Caco-2 (cell line): ENCODE data around the gene CNOT6. TPM values are rescaled to one million over a fixed set of nuclear protein-coding genes. Genes with fewer than 3 reads are reported as not detected.

Source experiments
- BruUV-seq: library from RNA; stranded (reverse); fragments of 400-500 nt; replicated peaks from 2 replicates; lab custom pipeline; 2021; lab: Mats Ljungman, UMichigan
- CTCF ChIA-PET: fragments of 300-600 bp; sonication (Branson Sonifier 250); formaldehyde crosslinking; loops from one replicate; lab custom pipeline; 2022; ENCODE audit warnings: antibody characterized with exemption; lab: Charles Lee
- POLR2A ChIA-PET: fragments of 300-600 bp; sonication (Branson Sonifier 250); formaldehyde crosslinking; loops from one replicate; lab custom pipeline; 2022; ENCODE audit warnings: antibody characterized with exemption; lab: Charles Lee
- DNase-seq, 2 experiments: peaks; one replicate each; pipeline versions ENCODE4 v3.0.0 to v3.0.0-alpha.2; 2020 to 2022
- H3K27me3 ChIP-seq: replicated peaks from 2 replicates; pipeline ENCODE4 v1.6.0; 2011; ENCODE audit warnings: low read length; ENCODE audit not compliant: control insufficient read depth, insufficient read depth
- H3K36me3 ChIP-seq: 2 replicates; pipeline ENCODE4 v1.5.1; 2011; ENCODE audit warnings: low read length; ENCODE audit not compliant: control insufficient read depth, insufficient read depth
- H3K4me1 ChIP-seq: fragments of 250-450 bp; sonication (Bioruptor Pico); 2 replicates; pipeline ENCODE4 v1.5.1; 2020; ENCODE audit warnings: mild to moderate bottlenecking
- H3K4me3 ChIP-seq: 2 replicates; pipeline ENCODE4 v1.5.1; 2011; ENCODE audit warnings: low read depth, mild to moderate bottlenecking, control low read depth, low read length
- H3K9me3 ChIP-seq: fragments of 250-450 bp; sonication (Bioruptor Pico); 2 replicates; pipeline ENCODE4 v1.5.1; 2020; ENCODE audit warnings: mild to moderate bottlenecking, moderate library complexity
- H3K27ac Mint-ChIP-seq: one replicate; pipeline ENCODE4 v1.8.0; 2022; ENCODE audit warnings: mixed read lengths; ENCODE audit not compliant: unreplicated experiment
- H3K27me3 Mint-ChIP-seq: one replicate; pipeline ENCODE4 v1.8.0; 2022; ENCODE audit warnings: mixed read lengths; ENCODE audit not compliant: insufficient read depth, unreplicated experiment
- H3K36me3 Mint-ChIP-seq: one replicate; pipeline ENCODE4 v1.8.0; 2022; ENCODE audit warnings: mild to moderate bottlenecking, mixed read lengths; ENCODE audit not compliant: insufficient read depth, unreplicated experiment
- H3K4me1 Mint-ChIP-seq: one replicate; pipeline ENCODE4 v1.8.0; 2022; ENCODE audit warnings: low read depth, mixed read lengths; ENCODE audit not compliant: unreplicated experiment
- H3K4me3 Mint-ChIP-seq: one replicate; pipeline ENCODE4 v1.8.0; 2022; ENCODE audit warnings: mild to moderate bottlenecking, moderate library complexity, mixed read lengths; ENCODE audit not compliant: unreplicated experiment
- H3K9me3 Mint-ChIP-seq: one replicate; pipeline ENCODE4 v1.8.0; 2022; ENCODE audit warnings: mixed read lengths; ENCODE audit not compliant: unreplicated experiment
- intact Hi-C: fragments of 100-400 bp; cut with micrococcal nuclease; formaldehyde crosslinking; loops from one replicate; pipeline ENCODE4 v1.10.0; 2022; ENCODE audit not compliant: unreplicated experiment
- total RNA-seq: library from RNA; stranded (reverse); gene quantifications from 2 replicates; pipeline ENCODE4 v1.2.3, GENCODE V29; 2022
- TF ChIP-seq, protein P1 (sequence below), 2 experiments: fragments of 200-600 bp in 1 of 2; IDR thresholded peaks; 1 replicate in 1 of 2; 2 replicates in 1 of 2; pipeline versions ENCODE4 v1.5.1 to v1.8.0; 2011 to 2022; ENCODE audit warnings: antibody characterized with exemption in 1 of 2, control low read depth in 1 of 2, inconsistent platforms in 1 of 2, low read depth in 1 of 2, low read length in 1 of 2, mild to moderate bottlenecking in 1 of 2, moderate library complexity in 1 of 2; ENCODE audit not compliant: insufficient read depth in 1 of 2, severe bottlenecking in 1 of 2, unreplicated experiment in 1 of 2

The CNOT6 gene
- total RNA-seq, 1 experiment from 2014 or later: 46.3 TPM

DNA sequence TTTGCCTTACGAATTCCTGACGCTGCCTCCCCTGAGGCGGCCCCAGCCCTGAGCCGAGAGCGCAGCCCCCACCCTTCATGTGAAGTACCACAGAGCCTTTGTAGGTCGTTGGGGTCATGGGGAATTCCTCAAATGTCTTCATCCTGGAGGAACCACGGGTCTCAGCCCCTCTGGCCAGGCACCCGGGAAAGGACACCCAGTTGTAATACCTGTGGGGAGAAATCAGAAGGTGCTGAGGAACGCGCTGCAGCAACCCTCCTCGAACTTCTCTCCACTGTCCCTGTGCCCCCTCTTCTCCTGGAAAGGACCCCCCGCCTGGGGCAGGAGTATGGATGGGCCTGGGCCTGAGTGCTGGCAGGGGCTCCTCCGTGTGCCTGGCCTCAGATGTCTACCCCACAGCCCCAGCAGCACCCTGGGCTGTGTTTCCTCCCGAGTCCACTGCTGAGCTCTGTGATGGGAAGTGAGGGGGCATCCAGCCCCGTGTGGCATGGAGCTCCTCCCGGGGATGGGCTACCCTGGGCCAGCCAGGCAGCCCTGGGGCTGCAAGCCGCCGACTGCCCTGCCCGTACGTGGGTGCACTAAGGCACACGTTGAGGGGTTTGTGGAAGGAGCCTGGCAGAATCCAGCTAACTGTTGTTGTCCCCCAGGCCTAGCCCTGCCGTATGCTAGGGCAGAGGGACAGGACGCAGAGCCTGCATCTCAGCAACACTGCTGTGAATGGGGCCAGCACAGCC is 115.8 kb downstream of the CNOT6 start:
- Mint-ChIP-seq H3K27me3 (peaks cover 3% of the 10 kb centered on the region), H3K4me1 (no peaks in the 10 kb centered on the region), H3K9me3 (no peaks in the 10 kb centered on the region), H3K27ac (no peak overlapping the region), H3K36me3 (no peaks in the 10 kb centered on the region), H3K4me3 (no peak overlapping the region)
- Histone ChIP-seq H3K4me3 (no peak overlapping the region), H3K27me3 (no peaks in the 10 kb centered on the region), H3K4me1 (peaks cover 8% of the 10 kb centered on the region; the same call in 1 of the 2 replicates), H3K36me3 (no peaks in the 10 kb centered on the region), H3K9me3 (no peaks in the 10 kb centered on the region)
- TF ChIP-seq, protein P1, sequence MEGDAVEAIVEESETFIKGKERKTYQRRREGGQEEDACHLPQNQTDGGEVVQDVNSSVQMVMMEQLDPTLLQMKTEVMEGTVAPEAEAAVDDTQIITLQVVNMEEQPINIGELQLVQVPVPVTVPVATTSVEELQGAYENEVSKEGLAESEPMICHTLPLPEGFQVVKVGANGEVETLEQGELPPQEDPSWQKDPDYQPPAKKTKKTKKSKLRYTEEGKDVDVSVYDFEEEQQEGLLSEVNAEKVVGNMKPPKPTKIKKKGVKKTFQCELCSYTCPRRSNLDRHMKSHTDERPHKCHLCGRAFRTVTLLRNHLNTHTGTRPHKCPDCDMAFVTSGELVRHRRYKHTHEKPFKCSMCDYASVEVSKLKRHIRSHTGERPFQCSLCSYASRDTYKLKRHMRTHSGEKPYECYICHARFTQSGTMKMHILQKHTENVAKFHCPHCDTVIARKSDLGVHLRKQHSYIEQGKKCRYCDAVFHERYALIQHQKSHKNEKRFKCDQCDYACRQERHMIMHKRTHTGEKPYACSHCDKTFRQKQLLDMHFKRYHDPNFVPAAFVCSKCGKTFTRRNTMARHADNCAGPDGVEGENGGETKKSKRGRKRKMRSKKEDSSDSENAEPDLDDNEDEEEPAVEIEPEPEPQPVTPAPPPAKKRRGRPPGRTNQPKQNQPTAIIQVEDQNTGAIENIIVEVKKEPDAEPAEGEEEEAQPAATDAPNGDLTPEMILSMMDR (IDR thresholded peaks at IDR 0.05; ENCODE audit: insufficient read depth in 1 of 2, low read depth in 1 of 2, low read length in 1 of 2, severe bottlenecking in 1 of 2, unreplicated experiment in 1 of 2): no peak
- intact Hi-C loops: loop anchor here (2.0 kb wide), 1 partner anchor 61 kb away; no protein-coding TSS in a partner anchor
- DNase-seq: no peak
- ChIA-PET CTCF (no interaction called here), POLR2A (no interaction called here)
- no TSS peak for BruUV-seq

DNA sequence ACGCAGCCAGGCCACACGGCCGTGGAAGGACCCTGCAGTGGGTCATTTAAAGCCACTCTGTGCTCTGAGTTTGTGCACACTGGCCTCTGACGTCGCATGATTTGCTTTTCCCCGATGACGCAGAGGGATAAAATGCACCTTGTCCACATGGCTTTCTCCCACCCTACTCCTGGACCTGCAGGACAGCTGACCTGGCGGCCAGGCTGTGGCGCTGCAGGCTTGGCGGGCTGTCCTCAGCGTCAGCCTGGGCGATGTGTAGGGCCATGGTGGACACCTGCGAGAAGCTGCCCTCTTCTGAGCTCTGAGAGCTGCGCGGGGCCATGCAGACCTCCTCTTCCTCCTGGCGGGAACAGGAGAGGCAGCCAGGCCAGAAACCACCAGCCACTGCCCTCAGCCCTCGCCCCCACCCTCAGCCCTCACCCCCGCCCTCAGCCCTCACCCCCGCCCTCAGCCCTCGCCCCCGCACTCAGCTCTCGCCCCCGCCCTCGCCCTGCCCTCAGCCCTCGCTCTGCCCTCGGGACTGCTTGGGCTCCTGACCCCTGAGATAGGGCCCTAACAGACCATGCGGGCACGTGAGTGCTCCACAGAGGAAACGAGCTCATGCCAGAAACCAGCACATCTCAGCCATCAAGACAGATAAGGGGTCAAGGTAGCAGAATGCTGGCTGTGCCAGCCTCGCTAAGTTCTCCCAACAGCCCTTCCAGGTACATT is 117.1 kb downstream of the CNOT6 start:
- POLR2A ChIA-PET: no interaction called here
- no peaks in the 10 kb centered on the region for H3K9me3 Mint-ChIP-seq

DNA sequence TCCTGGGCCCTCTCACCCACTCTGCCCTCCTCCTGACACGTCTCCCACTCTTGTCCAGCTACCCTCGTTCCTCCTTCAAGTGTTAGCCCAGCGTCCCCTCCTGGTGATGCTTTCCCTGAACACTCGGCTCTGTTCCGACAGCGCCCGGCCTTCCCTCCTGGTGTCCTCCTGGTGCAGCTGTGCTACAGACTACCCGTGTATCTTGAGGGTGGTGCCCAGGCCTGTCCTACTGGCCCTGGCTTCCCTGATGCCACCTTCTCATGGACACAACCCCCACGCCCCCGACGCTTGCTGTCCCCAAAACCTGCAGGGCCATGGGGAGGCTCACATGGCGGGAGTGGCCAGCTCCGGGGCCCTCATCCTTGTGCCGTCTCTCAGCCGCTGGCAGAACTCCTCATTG is 118.5 kb downstream of the CNOT6 start:
- CTCF ChIA-PET: no interaction called here
- H3K4me3 Mint-ChIP-seq: no peak overlapping the region

More for the DNA sequence above, 117.1 kb downstream of the CNOT6 start:
- Histone ChIP-seq H3K27me3 (no peaks in the 10 kb centered on the region), H3K36me3 (no peaks in the 10 kb centered on the region), H3K4me3 (no peak overlapping the region), H3K9me3 (no peaks in the 10 kb centered on the region), H3K4me1 (peaks cover 8% of the 10 kb centered on the region; the same call in 1 of the 2 replicates)
- no peaks in the 10 kb centered on the region for H3K36me3 Mint-ChIP-seq
- DNase-seq: no peak
- no TSS peak for BruUV-seq
- TF ChIP-seq, protein P1 (IDR thresholded peaks at IDR 0.05; ENCODE audit: insufficient read depth in 1 of 2, low read depth in 1 of 2, low read length in 1 of 2, severe bottlenecking in 1 of 2, unreplicated experiment in 1 of 2): no peak
- H3K27me3 Mint-ChIP-seq: peaks cover 3% of the 10 kb centered on the region
- H3K27ac Mint-ChIP-seq: no peak overlapping the region
- no peaks in the 10 kb centered on the region for H3K4me1 Mint-ChIP-seq
- H3K4me3 Mint-ChIP-seq: no peak overlapping the region
- intact Hi-C loops: loop anchor here (2.0 kb wide), 1 partner anchor 60 kb away; no protein-coding TSS in a partner anchor
- CTCF ChIA-PET: interaction anchor here (0.5 to 0.6 kb wide), 3 partner anchors 44 to 318 kb away, joined by 3 to 11 read pairs (median 4); no protein-coding TSS in a partner anchor

More for the DNA sequence above, 118.5 kb downstream of the CNOT6 start:
- Histone ChIP-seq H3K36me3 (no peaks in the 10 kb centered on the region), H3K4me1 (peaks cover 8% of the 10 kb centered on the region; the same call in 1 of the 2 replicates), H3K27me3 (no peaks in the 10 kb centered on the region), H3K4me3 (no peak overlapping the region), H3K9me3 (no peaks in the 10 kb centered on the region)
- H3K36me3 Mint-ChIP-seq: no peaks in the 10 kb centered on the region
- BruUV-seq: no TSS peak
- TF ChIP-seq, protein P1 (IDR thresholded peaks at IDR 0.05; ENCODE audit: insufficient read depth in 1 of 2, low read depth in 1 of 2, low read length in 1 of 2, severe bottlenecking in 1 of 2, unreplicated experiment in 1 of 2): no peak
- no peak for DNase-seq
- no peaks in the 10 kb centered on the region for H3K4me1 Mint-ChIP-seq
- H3K27ac Mint-ChIP-seq: no peak overlapping the region
- intact Hi-C loops: no loop called here
- H3K9me3 Mint-ChIP-seq: no peaks in the 10 kb centered on the region
- H3K27me3 Mint-ChIP-seq: peaks cover 3% of the 10 kb centered on the region
- POLR2A ChIA-PET: no interaction called here
